ENCODE data around the gene C19orf25. TPM values are rescaled to one million over a fixed set of nuclear protein-coding genes. Genes with fewer than 3 reads are reported as not detected.

C19orf25 gene
- polyA plus RNA-seq, 1 donor from 2014 or later: 80.2 TPM

- no peak overlapping the region for H2AFZ ChIP-seq (ENCODE audit: low read depth, low read length)
- no peaks in the 10 kb centered on the region for H3K79me2 ChIP-seq (replicated peaks; ENCODE audit: insufficient read depth, low read length)
Measured at GRCh38 chr19:1424192-1424955, 54.6 kb downstream of the C19orf25 start.

GRCh38 chr19:1423436-1424191 lies 55.4 kb downstream of the C19orf25 start:
- no peak overlapping the region for H3K4me2 ChIP-seq (ENCODE audit: low read length)
- no peak overlapping the region for H3K9ac ChIP-seq (ENCODE audit: low read length)
- TF ChIP-seq RAD21 (conservative IDR thresholded peaks at IDR 0.05) (no peak), EP300 (conservative IDR thresholded peaks at IDR 0.05; ENCODE audit: poor library complexity, severe bottlenecking) (no peak)
- H3F3A ChIP-seq (ENCODE audit: insufficient read depth, low read length, poor library complexity, severe bottlenecking): no peaks in the 10 kb centered on the region
- H2AFZ ChIP-seq (ENCODE audit: low read depth, low read length): no peak overlapping the region
- no peaks in the 10 kb centered on the region for H3K36me3 ChIP-seq (ENCODE audit: insufficient read depth, low read length)
- H3K79me2 ChIP-seq (replicated peaks; ENCODE audit: insufficient read depth, low read length): no peaks in the 10 kb centered on the region
- H3K27ac ChIP-seq (ENCODE audit: low read length): no peak overlapping the region
- H4K20me1 ChIP-seq (ENCODE audit: insufficient read depth): no peaks in the 10 kb centered on the region
- no peak overlapping the region for H3K4me3 ChIP-seq (ENCODE audit: low read length)
- no peaks in the 10 kb centered on the region for H3K9me3 ChIP-seq (ENCODE audit: low read length)
- H3K27me3 ChIP-seq (ENCODE audit: insufficient read depth, low read depth, low read length): no peaks in the 10 kb centered on the region
- H3K9me2 ChIP-seq (ENCODE audit: insufficient read depth, low read length): no peaks in the 10 kb centered on the region

More at GRCh38 chr19:1424192-1424955, 54.6 kb downstream of the C19orf25 start:
- Histone ChIP-seq H3K36me3 (ENCODE audit: insufficient read depth, low read length) (no peaks in the 10 kb centered on the region), H3K4me2 (ENCODE audit: low read length) (no peak overlapping the region), H3K9ac (ENCODE audit: low read length) (no peak overlapping the region), H3K9me2 (ENCODE audit: insufficient read depth, low read length) (no peaks in the 10 kb centered on the region), H3F3A (ENCODE audit: insufficient read depth, low read length, poor library complexity, severe bottlenecking) (no peaks in the 10 kb centered on the region), H3K27ac (ENCODE audit: low read length) (no peak overlapping the region), H3K9me3 (ENCODE audit: low read length) (no peaks in the 10 kb centered on the region), H3K27me3 (ENCODE audit: insufficient read depth, low read depth, low read length) (no peaks in the 10 kb centered on the region), H3K4me3 (ENCODE audit: low read length) (no peak overlapping the region), H4K20me1 (ENCODE audit: insufficient read depth) (no peaks in the 10 kb centered on the region)
- no peak for TF ChIP-seq MXI1 (conservative IDR thresholded peaks at IDR 0.05; ENCODE audit: poor library complexity, severe bottlenecking)

Other genes with a start within 250 kb of the C19orf25 start
- 18.2 and 24.5 TPM in 2 replicates for gene CBARP, start 241.2 kb downstream of the C19orf25 start, polyA plus RNA-seq
- 22.8 and 47.8 TPM in 2 replicates for gene ATP5F1D, start 237.5 kb downstream of the C19orf25 start, polyA plus RNA-seq
- 24.8 and 28.3 TPM in 2 replicates for gene MIDN, start 230.6 kb downstream of the C19orf25 start, polyA plus RNA-seq
- 1,663 and 1,665 TPM in 2 replicates for gene CIRBP, start 209.9 kb downstream of the C19orf25 start, polyA plus RNA-seq
- gene FAM174C, start 203.7 kb downstream of the C19orf25 start, polyA plus RNA-seq: 21.7 and 28.4 TPM in 2 replicates
- gene EFNA2, start 193.3 kb downstream of the C19orf25 start, polyA plus RNA-seq: 9.8 and 10.3 TPM in 2 replicates
- 192 and 196 TPM in 2 replicates for gene NDUFS7, start 95.3 kb downstream of the C19orf25 start, polyA plus RNA-seq
- gene GAMT, start 77.7 kb downstream of the C19orf25 start, polyA plus RNA-seq: 32.5 and 54.1 TPM in 2 replicates
- gene DAZAP1, start 71.6 kb downstream of the C19orf25 start, polyA plus RNA-seq: 60.5 and 95.2 TPM in 2 replicates
- 452 and 591 TPM in 2 replicates for gene RPS15, start 40.8 kb downstream of the C19orf25 start, polyA plus RNA-seq
- gene APC2, start 29.1 kb downstream of the C19orf25 start, polyA plus RNA-seq: 50.5 and 79.7 TPM in 2 replicates
- gene PCSK4, start 11.1 kb upstream of the C19orf25 start, polyA plus RNA-seq: 11.8 and 24.1 TPM in 2 replicates
- gene REEP6, start 12.0 kb upstream of the C19orf25 start, polyA plus RNA-seq: 10.7 and 17.0 TPM in 2 replicates
- gene ADAMTSL5, start 33.8 kb upstream of the C19orf25 start, polyA plus RNA-seq: not detected in 2 replicates
- gene PLK5, start 44.9 kb upstream of the C19orf25 start, polyA plus RNA-seq: 3.6 and 7.1 TPM in 2 replicates
- 18.4 and 20.8 TPM in 2 replicates for gene MEX3D, start 89.1 kb upstream of the C19orf25 start, polyA plus RNA-seq
- gene MBD3, start 113.7 kb upstream of the C19orf25 start, polyA plus RNA-seq: 80.1 and 102 TPM in 2 replicates
- gene UQCR11, start 126.2 kb upstream of the C19orf25 start, polyA plus RNA-seq: 204 and 237 TPM in 2 replicates
- gene TCF3, start 173.4 kb upstream of the C19orf25 start, polyA plus RNA-seq: 31.7 and 44.9 TPM in 2 replicates